ENCODE results near the gene ELAVL1.

GRCh38 chr19:7963566-7963965 is 41.9 kb downstream of the ELAVL1 start:
- TF ChIP-seq CTCF (IDR thresholded peaks at IDR 0.05 in 8 of 11, conservative IDR thresholded peaks at IDR 0.05 in 3 of 11) (no peak), POLR2A (IDR thresholded peaks at IDR 0.05) (no peak), POLR2AphosphoS5 (IDR thresholded peaks at IDR 0.05) (peak in 1 of 3 donors; percentile 45)
